ENCODE results near the gene CDK1. TPM values are rescaled to one million over a fixed set of nuclear protein-coding genes. Genes with fewer than 3 reads are reported as not detected.

CDK1 gene
- total RNA-seq, 3 donors from 2014 or later: 2.7 to 21.2 (median 6.6) TPM

DNA sequence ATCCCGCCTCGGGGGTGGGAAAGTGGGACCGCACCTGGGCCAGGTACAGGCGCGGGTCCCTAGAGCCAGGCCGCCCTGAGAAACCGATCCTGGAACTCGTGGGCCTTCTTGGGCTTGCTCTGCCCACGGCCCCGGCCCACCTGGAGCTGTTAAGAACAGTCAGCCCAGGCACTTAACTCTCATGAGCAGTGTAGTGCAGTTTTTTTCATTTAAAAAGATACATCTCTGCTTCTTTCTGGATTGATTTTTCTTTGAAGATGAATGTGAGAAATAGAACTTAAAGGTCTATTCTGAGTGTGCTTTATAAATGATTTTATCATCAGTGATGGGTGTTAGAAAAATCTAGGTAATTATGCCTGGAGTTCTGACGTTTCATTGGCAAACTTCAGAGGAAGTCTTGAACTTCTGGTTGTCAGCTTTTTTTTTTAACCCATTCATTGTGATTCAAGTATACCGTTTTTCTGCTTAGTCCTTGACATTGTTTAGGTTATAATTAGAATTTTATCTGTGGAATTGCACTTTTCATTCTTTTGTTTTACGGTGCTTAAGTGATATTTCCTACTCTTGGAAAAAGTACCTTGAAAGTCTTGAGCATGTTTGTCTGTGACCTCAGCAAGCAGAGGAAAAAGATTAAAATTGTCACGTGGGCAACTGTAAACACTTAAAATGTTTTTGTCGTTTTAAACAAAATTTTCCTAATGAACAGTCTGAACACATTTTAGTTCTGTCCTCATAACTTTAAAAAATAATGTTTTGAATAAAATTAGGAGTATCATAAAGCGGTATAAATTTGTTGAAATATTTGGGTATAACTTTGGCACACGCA lies 906 bp downstream of the CDK1 start:
- DNase-seq: peak in 1 of 3 donors; percentile 62
- H3K9me3 ChIP-seq: no peaks in the 10 kb centered on the region
- ATAC-seq: no peak
- H3K4me1 ChIP-seq (ENCODE audit: low read depth): peaks cover 11% of the 10 kb centered on the region
- TF ChIP-seq, protein P1, sequence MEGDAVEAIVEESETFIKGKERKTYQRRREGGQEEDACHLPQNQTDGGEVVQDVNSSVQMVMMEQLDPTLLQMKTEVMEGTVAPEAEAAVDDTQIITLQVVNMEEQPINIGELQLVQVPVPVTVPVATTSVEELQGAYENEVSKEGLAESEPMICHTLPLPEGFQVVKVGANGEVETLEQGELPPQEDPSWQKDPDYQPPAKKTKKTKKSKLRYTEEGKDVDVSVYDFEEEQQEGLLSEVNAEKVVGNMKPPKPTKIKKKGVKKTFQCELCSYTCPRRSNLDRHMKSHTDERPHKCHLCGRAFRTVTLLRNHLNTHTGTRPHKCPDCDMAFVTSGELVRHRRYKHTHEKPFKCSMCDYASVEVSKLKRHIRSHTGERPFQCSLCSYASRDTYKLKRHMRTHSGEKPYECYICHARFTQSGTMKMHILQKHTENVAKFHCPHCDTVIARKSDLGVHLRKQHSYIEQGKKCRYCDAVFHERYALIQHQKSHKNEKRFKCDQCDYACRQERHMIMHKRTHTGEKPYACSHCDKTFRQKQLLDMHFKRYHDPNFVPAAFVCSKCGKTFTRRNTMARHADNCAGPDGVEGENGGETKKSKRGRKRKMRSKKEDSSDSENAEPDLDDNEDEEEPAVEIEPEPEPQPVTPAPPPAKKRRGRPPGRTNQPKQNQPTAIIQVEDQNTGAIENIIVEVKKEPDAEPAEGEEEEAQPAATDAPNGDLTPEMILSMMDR (IDR thresholded peaks at IDR 0.05): no peak
- no peaks in the 10 kb centered on the region for H3K36me3 ChIP-seq (ENCODE audit: low read depth)
- intact Hi-C loops (cut with DNase I, micrococcal nuclease): no loop called here
- peak overlapping the region; percentile 38 for H3K4me3 ChIP-seq

DNA sequence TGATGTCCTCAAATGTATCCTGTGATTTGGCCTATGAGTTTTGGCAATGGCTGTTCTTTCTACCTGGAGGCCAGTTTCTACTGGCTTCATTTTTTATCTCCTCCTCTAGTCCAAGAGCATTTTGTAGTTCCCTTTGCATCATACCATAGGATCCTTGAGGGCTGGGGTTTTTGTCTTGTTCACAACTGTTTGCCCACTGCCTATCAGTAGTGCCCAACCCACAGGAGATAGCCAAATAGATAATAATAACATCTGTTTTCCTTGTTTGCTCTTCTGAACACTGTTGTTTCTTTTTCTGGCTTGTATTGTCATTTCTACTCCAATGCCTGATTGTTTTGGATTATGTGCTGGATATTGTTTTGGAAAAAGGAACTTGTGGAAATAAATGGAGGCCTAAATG lies 3.4 kb downstream of the CDK1 start:
- intact Hi-C loops (cut with DNase I, micrococcal nuclease): no loop called here
- Histone ChIP-seq H3K4me3 (no peak overlapping the region), H3K36me3 (ENCODE audit: low read depth) (no peaks in the 10 kb centered on the region), H3K4me1 (ENCODE audit: low read depth) (peaks cover 11% of the 10 kb centered on the region), H3K9me3 (no peaks in the 10 kb centered on the region)
- DNase-seq: no peak
- no peak for ATAC-seq
- TF ChIP-seq, protein P1 (IDR thresholded peaks at IDR 0.05): no peak

- no peaks in the 10 kb centered on the region for H3K36me3 ChIP-seq (ENCODE audit: low read depth)
- peaks cover 1% of the 10 kb centered on the region for H3K4me1 ChIP-seq (ENCODE audit: low read depth)
- ATAC-seq: no peak
- DNase-seq: no peak
- H3K4me3 ChIP-seq: no peak overlapping the region
- intact Hi-C loops (cut with DNase I, micrococcal nuclease): no loop called here
- TF ChIP-seq, protein P1 (IDR thresholded peaks at IDR 0.05): no peak
- H3K9me3 ChIP-seq: no peaks in the 10 kb centered on the region
Measured at GRCh38 chr10:60784641-60785040, 6.4 kb downstream of the CDK1 start.

DNA sequence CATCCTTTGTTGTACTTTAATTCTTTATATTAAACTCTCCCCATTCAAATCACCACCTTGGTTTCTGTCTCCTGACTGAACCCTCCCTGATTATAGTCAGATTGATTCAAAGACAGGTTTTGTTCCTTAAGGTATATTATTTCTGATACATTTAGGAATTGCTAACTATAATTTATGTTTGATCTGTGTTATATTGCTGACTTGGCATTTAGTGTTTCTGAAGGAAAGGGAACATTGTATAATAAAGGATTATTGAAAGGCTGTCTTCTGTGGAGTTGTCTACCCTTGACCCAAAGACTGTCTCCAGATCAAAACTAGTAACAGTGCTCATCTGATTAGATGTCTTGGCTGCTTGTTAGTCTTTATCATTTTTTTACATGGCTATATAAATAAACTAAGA lies 10.3 kb downstream of the CDK1 start:
- no peaks in the 10 kb centered on the region for H3K4me1 ChIP-seq (ENCODE audit: low read depth)
- ATAC-seq (no peak), DNase-seq (no peak)
- H3K36me3 ChIP-seq (ENCODE audit: low read depth): no peaks in the 10 kb centered on the region
- no peak overlapping the region for H3K4me3 ChIP-seq
- TF ChIP-seq, protein P1 (IDR thresholded peaks at IDR 0.05): no peak
- intact Hi-C loops (cut with DNase I, micrococcal nuclease): no loop called here
- H3K9me3 ChIP-seq: no peaks in the 10 kb centered on the region

GRCh38 chr10:60789340-60789739 lies 11.1 kb downstream of the CDK1 start:
- no peak for ATAC-seq
- Histone ChIP-seq H3K4me3 (no peak overlapping the region), H3K9me3 (no peaks in the 10 kb centered on the region), H3K36me3 (ENCODE audit: low read depth) (no peaks in the 10 kb centered on the region), H3K4me1 (ENCODE audit: low read depth) (no peaks in the 10 kb centered on the region)
- TF ChIP-seq, protein P1 (IDR thresholded peaks at IDR 0.05): no peak
- no peak for DNase-seq
- intact Hi-C loops (cut with DNase I, micrococcal nuclease): no loop called here

Measured in mucosa of descending colon (tissue), 3 donors.